HPDE6-E6E7 (cell line): ENCODE data around the gene HSPBP1.
A peak's percentile ranks its signal among the peaks of the same experiment; 100 is the strongest.

Experiments used
- DNase-seq: peaks from one replicate; pipeline ENCODE4 v3.0.0; 2011; ENCODE audit warnings: missing footprints; ENCODE audit errors: extremely low spot score

Gene HSPBP1

DNA sequence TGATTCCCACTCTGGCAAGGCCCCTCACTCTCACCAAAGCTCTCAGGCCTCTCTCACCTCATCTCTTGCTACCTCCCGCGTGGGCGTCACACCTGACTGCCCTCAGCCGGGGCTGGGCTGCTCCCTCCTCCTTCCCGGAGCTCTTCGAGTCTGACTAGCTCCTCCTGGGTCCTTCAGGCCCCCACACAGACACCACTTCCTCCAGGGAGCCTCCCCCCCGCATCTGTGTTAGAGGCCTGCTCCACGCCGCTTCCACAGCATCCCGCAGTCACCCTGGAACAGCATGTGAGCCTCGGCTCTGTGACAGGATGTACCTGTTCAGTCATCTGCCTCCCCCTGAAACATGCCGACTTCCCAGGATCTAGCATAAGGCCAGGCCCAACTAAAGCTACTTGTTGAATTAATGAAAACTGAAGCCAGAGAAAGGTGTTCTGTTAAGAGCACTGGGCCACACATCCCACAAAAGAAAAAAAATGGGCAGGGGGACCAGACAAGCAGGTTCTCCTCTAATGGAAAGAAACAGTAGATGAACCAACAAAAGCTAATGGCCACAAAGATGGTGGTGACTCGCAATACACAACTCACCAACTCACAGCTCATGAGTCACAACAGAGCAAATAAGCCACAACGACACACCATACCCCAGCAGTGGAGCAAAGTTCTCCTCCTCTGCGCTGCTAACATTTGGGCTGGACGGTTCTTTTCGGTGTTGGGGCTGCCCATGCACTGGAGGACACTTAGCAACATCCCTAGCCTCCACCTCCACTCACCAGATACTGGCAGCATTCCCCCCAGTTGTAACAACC lies 24.1 kb downstream of the HSPBP1 start:
- no peak for DNase-seq

DNA sequence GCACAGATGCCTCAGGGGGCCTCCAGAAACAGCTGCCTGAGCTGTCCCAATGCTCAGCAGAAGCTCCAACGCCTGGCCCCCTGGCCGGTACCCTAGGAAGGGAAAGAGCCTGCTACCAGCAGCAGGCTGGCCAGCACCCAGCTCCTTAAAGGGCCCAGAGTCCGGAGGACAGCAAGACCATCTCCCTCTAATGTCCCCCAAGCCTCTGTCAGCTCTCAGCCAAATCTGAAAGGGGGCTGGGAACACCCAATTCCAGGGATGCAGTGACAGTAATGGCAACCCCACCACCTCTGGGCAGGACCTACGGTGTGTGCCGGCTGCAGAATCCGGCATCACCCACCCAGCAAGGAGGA lies 25.3 kb downstream of the HSPBP1 start:
- DNase-seq, result no peak

DNA sequence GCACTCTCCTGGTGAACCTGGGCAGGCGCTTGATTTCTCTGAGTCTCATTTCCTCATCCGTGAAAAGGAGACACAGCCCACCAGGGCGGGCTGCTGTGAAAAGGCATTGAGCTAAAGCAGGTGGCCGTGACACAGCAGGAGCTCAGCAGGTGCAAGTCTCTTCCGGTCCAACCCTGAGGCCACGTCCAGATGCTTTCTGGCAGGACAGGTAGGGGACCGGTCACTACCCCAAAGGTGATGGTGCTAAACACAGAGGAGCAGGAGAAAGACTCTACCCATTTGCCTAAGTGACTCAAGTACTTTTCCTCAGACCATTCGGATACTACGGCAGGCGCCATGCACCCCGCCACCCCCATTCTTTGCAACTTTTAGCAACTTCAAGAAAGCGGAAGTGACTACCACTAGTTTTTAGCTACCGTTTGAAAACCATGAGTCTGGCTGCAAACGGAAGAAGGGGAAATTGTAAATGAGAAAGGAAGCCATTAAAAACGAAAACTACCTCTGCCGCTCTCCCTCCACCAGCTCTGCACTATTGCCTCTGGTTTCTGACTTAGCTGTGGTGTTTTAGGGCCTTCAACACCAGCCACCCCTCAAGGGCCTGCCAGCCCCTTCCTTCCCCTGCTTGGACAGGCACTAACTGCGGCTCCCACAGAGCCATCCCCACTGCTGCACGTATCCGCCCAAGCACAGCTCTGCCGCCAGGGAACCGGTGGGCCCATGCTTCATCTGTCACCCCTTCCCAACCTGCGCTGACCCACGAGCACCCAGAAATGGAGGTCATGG lies 25.9 kb downstream of the HSPBP1 start:
- no peak for DNase-seq

- no peak for DNase-seq
These were observed 26.9 kb downstream of the HSPBP1 start for GRCh38 chr19:55252760-55253663.

- DNase-seq, result no peak
These were observed 28.4 kb downstream of the HSPBP1 start for GRCh38 chr19:55251341-55252081.

DNA sequence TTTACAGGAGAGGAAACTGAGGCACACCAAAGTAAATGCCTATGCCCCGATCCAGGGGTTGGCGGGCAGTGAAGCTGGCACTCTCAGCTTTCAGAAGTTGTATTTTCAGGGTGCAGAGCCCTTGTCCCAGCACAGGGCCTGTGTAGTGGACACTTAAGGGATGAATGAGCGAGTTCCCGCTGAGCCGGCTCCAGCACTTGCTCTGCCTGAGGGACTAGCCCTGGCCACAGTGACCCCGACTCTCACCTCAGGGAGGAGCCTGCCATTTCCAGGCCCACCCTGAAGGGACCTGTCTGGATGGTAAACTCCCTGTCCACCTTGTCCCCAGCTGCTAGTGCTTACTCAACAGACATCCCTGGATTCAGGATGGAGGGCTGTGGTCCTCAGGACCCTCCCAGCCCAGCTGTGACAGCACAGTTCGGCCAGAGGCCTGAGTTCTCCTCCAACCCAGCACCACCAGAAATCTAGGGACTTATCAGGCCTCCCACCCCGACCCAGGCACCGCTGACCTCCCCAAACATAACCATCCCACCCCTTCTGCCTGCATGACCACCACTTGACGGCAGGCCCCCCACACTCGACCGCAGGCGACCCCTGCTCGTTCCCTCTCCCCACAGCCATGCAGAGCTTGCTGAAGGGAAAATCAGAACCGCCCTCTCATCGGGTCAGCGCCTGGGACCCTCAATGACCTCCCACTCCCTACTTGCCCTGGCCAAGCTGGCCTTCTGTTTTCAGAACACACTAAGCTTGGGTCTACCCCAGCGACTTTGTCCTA lies 29.5 kb downstream of the HSPBP1 start:
- DNase-seq, result no peak

GRCh38 chr19:55249841-55250240 lies 30.1 kb downstream of the HSPBP1 start:
- DNase-seq, result no peak

GRCh38 chr19:55248704-55249103 lies 31.2 kb downstream of the HSPBP1 start:
- no peak for DNase-seq

- DNase-seq, result no peak
These were observed 31.7 kb downstream of the HSPBP1 start for GRCh38 chr19:55248166-55248675.

GRCh38 chr19:55247621-55248099 lies 32.2 kb downstream of the HSPBP1 start:
- peak; percentile 79 for DNase-seq

DNA sequence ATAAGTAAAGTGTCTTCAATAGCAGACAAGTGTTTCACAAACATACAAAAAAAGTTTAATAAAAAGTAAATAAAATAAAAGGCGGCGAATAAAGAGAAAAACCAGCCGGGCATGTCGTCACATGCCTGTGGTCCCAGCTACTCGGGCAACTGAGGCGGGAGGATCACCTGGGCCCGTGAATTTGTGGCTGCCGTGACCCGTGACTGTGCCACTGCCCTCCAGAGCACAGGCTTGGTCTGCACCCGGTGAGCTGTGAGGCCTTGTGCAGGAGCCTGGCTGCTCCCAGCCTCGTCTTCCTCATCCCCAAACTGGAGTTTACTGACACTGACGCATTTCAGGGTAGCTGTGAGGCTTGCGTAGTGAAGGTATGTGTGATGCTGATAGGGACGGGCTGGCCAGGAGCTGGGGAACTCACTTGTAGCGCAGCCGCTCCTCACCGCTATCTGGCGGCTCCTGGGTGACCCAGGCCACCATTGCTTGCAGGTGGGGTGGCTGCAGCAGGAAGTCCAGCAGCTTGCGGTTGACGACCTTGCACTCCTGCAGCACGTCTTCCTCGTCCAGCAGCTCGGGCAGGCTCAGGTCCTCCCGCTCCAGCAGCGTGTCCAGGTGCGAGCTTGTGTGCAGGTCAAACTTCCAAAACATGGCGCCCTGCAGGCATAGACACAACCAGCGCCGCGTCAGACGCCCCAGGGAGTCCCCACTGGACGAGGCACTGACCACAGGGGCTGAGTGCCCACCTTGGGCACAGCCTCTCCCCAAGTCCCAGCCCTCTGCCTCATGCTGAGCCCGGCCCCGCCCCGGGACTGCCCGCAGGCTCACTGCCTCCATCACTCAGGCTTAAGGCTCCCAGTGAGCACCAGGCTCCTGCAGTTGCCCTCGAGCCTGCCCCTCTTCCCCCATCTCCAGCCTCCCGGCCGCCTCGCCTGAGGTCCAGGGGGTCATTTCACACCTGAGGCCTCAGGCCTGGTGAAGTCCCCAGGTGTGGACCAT lies 33.2 kb downstream of the HSPBP1 start:
- DNase-seq, result no peak

GRCh38 chr19:55245236-55245904 lies 34.5 kb downstream of the HSPBP1 start:
- DNase-seq, result no peak

DNA sequence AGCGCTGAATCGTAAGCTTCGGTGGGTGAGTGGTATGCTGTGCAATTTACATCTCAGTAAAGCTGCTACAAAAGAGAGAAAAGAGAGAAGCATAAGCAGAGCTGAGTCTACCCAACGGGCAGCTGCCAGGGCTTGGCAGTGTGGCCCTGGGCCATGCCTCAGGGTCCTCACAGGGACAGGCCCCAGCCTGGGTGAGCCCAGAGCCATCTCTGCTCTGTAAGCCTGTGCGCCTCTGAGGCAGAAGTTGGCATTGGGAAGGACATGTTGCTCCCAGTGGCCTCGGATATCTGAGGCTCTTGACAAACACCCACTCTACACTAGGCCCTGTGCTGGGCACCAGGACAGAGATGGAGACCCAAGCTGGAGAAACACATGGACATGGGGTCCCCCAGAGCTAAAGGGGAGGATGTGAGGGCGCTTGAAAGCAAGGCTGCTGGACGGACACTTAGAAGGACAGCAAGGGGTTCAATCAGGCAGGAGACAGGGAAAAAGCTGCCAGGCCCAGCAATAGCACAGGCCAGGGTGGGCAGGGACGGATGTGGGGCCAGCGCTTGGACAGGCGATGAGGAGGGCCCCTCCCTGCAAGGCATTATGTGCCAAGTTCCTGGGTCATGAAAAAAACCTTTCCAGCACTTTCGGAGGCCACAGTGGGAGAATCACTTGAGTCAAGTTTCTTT lies 35.8 kb downstream of the HSPBP1 start:
- DNase-seq, result no peak

GRCh38 chr19:55242517-55242916 lies 37.4 kb downstream of the HSPBP1 start:
- no peak for DNase-seq

DNA sequence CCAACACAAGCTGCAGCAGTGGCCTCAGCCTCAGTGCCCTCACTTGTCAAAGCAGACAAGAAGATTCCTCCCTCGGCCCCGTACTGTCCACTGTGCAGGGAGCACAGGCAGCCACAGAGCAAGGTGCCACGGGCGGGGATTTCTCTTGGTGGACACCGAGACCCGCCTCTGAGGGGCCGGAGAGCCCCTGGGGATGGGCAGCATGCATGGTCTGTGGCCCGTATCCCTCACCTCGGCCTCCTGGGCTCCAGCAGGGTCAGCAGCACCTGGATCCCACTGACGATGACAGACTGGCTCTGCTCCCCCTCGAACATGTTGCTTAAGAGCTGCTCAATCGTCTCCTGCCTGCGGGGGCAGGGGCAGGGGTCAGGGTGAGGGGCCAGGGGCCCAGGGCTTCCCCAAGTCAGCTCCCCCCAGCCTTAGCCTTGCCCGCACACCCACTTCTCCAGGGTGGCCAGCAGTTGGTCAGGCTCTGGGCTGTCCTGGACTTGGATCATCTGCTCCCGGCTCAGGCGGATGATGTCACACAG lies 37.9 kb downstream of the HSPBP1 start:
- no peak for DNase-seq

DNA sequence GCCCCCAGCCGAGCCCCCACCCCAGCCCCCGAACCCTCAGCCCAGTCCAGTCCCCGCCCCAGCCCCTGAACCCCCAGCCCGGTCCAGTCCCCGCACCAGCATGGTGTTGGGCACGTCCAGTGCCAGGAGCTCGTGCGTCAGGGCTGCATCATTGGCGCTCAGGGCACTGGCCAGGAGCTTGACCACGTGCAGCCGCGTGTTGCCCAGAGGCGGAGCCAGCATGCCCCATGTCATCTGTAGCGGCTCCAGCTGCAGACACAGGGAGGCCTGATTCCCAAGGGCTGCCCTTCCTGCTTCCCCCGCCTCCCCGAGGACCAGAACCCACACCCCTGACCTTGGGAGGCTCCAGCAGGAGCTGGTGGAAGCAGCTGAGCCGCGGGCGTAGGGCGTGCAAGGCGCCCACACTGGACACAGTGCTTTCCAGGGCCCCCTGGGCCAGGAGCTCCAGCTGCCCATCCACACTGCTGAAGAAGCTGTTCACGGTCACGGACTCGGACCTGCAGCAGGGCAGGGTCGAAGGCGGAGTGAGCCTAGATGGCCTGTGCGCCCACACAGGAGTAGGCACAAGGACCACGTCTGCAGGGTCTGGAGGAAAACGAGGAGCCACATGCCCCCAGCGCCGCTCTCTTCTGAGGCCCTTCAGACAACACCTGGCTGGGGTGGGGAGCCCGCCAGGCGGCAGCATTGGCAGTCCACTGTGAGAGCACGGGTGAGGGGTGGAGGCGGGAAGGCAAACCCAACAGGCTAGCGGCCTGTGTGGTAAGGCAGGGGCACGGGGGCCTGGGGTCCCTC lies 38.6 kb downstream of the HSPBP1 start:
- no peak for DNase-seq

DNA sequence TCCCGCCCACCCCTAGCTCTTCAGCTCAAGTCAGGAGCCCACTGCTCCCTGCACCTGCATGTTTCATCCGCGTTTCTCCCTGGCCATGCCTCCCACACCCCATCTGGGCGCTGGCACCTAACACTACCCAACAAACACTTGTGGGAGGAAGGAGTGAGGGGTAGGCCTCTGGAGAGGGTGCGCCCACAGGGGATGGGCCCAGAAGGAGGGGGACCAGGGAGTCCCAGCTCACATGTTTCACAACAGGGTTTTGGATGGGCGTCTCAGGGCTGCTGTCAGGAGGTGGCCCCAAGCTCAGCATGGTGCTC lies 39.2 kb downstream of the HSPBP1 start:
- DNase-seq, result no peak
